Epithelial cell of esophagus (primary cell): ENCODE results near the gene KCNMB1.

Experiments used
- DNase-seq: peaks from one replicate; pipeline ENCODE4 v3.0.0; 2010; ENCODE audit warnings: low read depth
- H3K4me3 ChIP-seq: 2 replicates; pipeline ENCODE4 v1.5.1; 2011; ENCODE audit warnings: mild to moderate bottlenecking, low read length, control low read depth
- CTCF ChIP-seq: IDR thresholded peaks from 2 replicates; pipeline ENCODE4 v1.5.1; 2011; ENCODE audit warnings: low read depth, mild to moderate bottlenecking, low read length, control low read depth, inconsistent platforms; ENCODE audit not compliant: insufficient read depth; ENCODE audit errors: missing control alignments

The KCNMB1 gene

GRCh38 chr5:170334626-170335025, 54.5 kb downstream of the KCNMB1 start:
- TF ChIP-seq CTCF: no peak
- no peak overlapping the region for H3K4me3 ChIP-seq
- no peak for DNase-seq

- no peak for TF ChIP-seq CTCF
- no peak overlapping the region for H3K4me3 ChIP-seq
- DNase-seq: no peak
Measured at GRCh38 chr5:170333161-170333910, 55.8 kb downstream of the KCNMB1 start.

- TF ChIP-seq CTCF: no peak
- no peak for DNase-seq
- H3K4me3 ChIP-seq: no peak overlapping the region
Measured at GRCh38 chr5:170332058-170332457, 57.1 kb downstream of the KCNMB1 start.

GRCh38 chr5:170330568-170331054, 58.6 kb downstream of the KCNMB1 start:
- no peak for DNase-seq
- H3K4me3 ChIP-seq: no peak overlapping the region
- TF ChIP-seq CTCF: no peak

- no peak for TF ChIP-seq CTCF
- no peak overlapping the region for H3K4me3 ChIP-seq
- DNase-seq: no peak
Measured at GRCh38 chr5:170329524-170329923, 59.6 kb downstream of the KCNMB1 start.

- no peak for DNase-seq
- no peak overlapping the region for H3K4me3 ChIP-seq
- TF ChIP-seq CTCF: no peak
Measured at GRCh38 chr5:170327829-170328228, 61.3 kb downstream of the KCNMB1 start.

GRCh38 chr5:170327168-170327567, 62.0 kb downstream of the KCNMB1 start:
- H3K4me3 ChIP-seq: no peak overlapping the region
- no peak for DNase-seq
- TF ChIP-seq CTCF: no peak
